Stimulated activated CD8-positive, alpha-beta memory T cell treated with anti-CD3 and anti-CD28 coated beads, Interleukin-7, amount 100 ng/mL, for 48 hours (primary cell): ENCODE measurements around the gene SORCS3.

Source experiments
- DNase-seq, 2 donors: peaks; one replicate each; pipeline ENCODE4 v3.0.0-alpha.2; 2020; ENCODE audit warnings: low read depth in 1 of 2; ENCODE audit errors: extremely low read depth in 1 of 2

SORCS3 gene

DNA sequence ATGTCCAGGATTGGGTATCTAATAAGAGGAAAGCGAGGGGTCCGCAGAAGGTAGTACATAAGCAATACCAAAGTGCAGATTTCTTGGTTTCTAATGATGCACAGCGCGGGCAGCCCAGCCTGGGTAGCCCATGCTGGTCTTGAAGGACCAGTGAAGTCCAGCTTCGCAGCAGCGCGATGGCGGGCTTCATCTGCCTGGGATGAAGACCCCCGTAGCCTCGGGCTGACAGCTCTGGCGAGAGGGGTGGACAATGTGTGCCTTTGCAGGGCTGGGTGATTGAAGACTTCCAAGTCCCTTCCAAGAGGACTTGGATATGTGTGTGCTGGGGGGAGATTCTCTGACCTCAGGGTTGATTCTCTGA lies 2.2 kb downstream of the SORCS3 start:
- no peak for DNase-seq

DNA sequence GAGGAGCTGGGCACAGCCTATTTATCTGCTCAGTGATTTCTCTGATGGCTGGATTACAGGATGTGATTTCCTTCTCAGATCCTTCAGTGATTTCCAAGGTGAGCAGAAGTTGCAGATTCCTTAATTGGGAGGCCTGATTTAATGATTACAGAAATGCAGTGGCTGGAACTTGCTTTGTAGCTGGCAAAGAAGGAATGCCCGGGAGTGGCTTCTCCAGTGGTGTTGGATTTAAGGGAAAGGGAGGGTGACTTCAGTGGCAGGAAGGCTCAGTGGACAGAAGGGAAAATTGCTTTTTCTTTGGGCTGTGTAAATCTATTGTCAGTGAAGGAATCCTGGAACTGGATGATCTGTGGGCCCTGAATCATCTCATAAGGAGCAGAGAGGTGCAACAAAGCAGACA lies 5.1 kb downstream of the SORCS3 start:
- no peak for DNase-seq

- no peak for DNase-seq
These were observed 7.3 kb downstream of the SORCS3 start for GRCh38 chr10:104648421-104648820.

DNA sequence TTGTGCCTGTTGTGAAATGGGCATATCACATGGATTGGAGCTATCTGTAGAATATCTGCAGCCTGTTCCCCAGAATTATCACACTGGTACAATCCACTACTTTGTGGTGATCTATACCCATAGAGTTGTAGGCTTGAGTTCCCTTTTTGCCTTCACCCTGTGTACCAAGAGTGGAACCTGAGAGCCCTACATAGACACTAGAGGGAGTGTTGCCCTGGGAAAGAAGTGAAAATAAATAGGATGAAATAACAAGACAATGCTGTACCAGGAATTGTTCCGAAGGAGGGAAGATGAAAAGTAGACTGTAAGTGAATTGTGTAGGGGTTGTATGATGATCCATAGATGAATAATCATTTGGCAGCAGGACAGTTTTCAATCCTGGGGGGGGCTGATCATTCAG lies 9.0 kb downstream of the SORCS3 start:
- no peak for DNase-seq

GRCh38 chr10:104650635-104651331 lies 9.7 kb downstream of the SORCS3 start:
- no peak for DNase-seq

GRCh38 chr10:104657036-104657435 lies 15.9 kb downstream of the SORCS3 start:
- no peak for DNase-seq

DNA sequence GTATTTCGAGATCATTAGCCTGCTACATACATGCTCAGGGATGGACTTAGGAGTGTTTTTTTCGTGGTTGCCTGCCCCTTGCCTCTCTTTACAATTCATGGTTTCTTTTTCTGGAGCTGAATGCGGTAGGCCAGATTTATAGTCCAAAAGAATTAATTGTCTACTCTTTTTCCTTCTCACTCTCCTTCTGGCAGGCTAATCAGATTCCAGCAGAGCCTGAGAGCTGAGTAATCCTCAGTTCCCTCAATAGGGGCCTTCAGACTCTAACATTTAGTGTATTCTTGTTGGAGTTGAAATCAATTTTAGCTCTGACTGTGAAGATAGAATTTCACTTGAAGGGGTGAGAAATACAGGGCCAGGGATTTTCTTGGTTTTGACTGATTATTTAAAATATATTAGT lies 16.4 kb downstream of the SORCS3 start:
- DNase-seq, result no peak

DNA sequence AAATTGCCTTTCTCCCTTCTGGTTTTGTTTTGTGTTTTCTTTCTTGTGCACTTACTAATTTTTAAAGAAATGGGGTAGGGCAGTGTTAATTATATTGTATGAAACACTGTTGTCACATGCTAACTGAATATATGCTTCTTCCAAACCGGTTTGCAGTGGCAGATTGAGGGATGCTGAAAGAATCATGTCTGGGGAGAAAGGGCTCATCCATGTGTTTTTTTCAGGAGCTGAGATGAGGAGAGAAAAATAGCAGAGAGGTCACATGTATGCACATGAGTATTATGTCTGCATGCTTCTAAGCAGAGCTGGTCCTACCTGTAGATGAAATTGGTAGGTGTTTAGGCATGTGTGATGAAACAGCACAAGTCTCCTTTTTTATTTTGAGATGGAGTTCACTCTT lies 17.0 kb downstream of the SORCS3 start:
- DNase-seq, result no peak

GRCh38 chr10:104659809-104660208 lies 18.7 kb downstream of the SORCS3 start:
- no peak for DNase-seq

DNA sequence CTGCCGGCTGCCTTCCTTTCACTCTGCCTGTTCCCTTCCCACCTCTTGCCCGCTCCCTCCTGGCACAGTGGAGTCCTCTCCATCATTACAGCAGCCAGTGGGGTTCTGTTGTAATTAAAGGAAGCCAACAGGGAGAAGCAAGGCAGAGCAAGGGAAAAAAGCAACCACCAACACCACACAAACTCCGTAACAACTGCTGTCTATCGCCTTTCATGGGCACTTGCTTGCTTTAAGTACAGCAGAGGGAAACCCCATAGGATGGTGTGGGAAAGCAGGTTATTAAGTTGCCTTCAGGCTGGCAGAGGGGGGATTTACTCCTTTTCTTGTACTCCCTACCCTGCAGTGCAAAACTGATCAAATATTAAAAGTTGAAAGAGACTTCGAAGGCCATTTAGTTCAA lies 22.0 kb downstream of the SORCS3 start:
- no peak for DNase-seq

DNA sequence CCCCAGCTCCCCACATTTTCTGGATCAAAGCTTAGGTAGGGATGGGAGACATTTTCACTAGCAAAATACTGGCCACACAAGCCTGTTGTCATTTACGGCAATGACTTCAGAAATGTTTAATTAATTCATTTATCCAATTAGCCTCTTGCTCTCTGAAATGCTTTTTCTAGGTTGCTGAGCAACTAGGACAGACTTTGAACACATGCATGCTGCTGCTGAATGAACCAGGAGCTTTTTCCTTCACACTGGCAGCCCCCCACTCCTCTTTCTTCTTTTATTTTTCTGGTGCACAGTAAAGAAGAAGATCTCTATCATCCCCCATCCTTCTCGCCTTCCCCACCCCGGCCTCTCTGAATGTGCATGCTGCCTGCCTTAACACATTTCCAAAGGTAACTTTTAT lies 22.5 kb downstream of the SORCS3 start:
- no peak for DNase-seq

GRCh38 chr10:104664205-104664604 lies 23.1 kb downstream of the SORCS3 start:
- DNase-seq, result no peak

DNA sequence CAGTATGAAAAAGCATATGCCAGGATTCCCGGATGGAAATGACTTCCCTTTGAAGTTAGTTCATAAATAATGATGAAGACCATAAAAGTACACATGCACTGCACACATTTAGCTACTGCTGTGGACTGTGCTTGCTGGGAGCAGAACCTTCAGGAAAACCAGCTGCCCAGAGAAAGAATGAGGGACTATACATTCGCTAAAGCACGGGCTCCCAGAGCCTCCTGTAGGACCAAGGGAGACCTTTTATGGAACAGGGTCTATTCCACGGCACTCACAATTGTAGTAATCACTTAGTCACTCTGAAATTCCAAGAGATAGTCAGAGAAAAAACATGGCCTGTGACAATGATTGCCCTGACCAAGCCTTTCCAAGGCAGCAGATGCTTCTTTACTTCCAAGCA lies 24.1 kb downstream of the SORCS3 start:
- DNase-seq, result no peak

DNA sequence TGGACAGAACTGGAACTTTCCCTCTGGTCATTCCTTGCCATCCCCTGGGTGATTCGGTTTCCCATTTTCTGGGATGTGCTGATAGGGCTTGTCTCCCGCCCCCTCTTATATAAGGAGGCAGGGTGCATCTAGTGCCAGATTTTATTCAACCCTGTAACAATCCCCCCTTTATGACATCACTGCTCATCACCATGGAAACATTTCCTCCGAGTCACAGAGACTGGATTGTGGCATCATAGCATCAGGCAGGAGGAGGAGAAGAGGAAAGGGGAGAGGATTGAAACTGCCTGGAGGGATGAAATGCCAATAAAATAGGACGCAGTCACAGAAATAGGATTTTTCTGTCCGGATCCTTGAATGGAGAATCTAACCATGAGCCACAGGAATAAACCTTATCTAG lies 25.0 kb downstream of the SORCS3 start:
- DNase-seq, result no peak

GRCh38 chr10:104676874-104677273 lies 35.8 kb downstream of the SORCS3 start:
- no peak for DNase-seq

DNA sequence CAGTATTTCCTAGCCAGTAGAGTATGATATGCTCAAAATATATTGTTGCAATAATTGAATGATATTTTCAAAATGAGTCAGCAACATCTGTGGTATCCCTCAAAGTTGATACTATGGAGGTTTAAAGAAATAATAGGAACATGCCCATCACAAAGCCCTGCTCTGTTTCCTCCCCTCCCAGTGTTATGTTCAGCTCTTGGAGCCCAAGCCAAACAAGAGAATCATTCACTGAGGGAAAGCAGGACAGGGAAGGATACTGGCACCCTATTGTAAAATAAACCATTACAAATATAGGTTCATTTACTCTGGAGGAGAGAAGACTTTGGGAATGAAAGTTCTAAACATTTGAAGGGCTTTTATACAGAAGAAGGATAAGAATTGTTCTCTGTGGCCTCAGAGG lies 37.6 kb downstream of the SORCS3 start:
- DNase-seq, result no peak

- no peak for DNase-seq
These were observed 39.6 kb downstream of the SORCS3 start for GRCh38 chr10:104680467-104681401.

DNA sequence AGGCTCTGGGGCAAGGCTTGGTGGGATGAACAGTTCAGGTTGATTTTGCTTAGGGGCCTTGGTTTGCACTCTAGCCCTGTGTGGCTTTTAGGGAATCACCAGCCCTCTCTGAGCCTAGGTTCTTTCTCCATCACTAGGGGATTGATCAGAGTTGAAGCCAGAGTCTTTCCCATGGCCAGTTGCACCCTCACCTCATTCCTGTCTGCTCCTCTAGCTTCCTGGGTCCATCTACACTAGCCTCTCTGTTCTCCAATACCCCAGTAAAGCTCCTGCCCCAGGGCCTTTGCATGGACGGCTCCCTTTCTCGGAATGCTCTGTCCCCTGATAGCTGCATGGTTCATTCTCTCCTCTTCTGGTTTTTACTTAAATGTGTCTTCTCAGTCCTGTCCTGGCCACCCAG lies 40.4 kb downstream of the SORCS3 start:
- DNase-seq, result no peak

GRCh38 chr10:104683567-104683966 lies 42.5 kb downstream of the SORCS3 start:
- no peak for DNase-seq

- no peak for DNase-seq
These were observed 45.7 kb downstream of the SORCS3 start for GRCh38 chr10:104686829-104687228.

- DNase-seq, result no peak
These were observed 47.4 kb downstream of the SORCS3 start for GRCh38 chr10:104688251-104689042.

DNA sequence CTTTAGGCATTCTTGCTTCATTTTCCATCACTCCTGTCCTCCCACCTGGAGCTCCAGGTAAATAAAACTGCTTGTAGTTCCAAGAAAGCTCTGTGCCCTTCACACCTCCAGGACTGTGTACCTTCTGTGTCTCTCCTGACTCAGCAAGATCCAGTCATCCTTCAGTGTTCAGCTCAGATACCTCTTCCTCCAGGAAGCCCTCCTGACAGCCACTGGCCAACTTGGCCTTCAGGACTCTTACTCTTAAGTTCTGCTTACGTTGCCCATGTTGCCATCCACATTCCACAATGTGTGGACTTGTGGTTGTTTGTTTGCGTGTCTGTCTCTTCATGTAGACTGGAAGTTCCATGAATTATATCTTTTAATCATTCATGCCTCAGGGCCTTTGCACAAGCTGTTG lies 48.0 kb downstream of the SORCS3 start:
- no peak for DNase-seq
